Measurements from ENCODE around the gene TENT5C. TPM values are rescaled to one million over a fixed set of nuclear protein-coding genes. Genes with fewer than 3 reads are reported as not detected.

Gene TENT5C
- total RNA-seq, 4 donors from 2014 or later = 2.3 to 22.1 (median 5.1) TPM

DNA sequence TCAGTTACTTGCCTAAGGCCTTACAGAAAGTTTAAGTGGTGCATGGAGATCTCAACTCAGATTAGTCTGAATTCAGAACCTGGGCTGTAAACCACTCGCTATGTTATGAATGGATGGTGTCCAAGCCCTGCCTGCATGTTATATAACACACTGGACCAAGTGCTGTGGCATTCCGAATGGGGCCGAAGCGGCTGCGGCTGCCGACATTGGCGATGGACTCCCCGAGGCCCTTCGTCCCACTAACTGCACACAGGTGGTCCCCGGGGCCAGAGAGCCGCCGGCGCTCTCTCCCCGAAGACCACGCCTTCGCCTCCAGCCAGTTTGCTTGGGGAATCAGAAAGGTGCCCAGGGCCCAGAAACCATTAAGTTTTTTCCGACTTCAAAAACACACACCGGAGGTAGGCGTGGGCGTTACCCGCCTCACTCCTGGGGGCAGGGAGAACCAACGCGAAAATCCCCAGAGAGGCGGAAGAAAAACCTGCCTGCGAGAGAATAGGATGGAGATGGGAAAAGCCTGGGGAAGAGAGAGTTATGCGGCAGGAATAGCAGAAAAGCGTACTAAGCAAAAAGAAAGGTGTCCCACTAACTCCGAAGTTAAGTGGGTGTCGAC, 579 bp upstream of the TENT5C start:
- DNase-seq = no peak
- TF ChIP-seq, protein P1, sequence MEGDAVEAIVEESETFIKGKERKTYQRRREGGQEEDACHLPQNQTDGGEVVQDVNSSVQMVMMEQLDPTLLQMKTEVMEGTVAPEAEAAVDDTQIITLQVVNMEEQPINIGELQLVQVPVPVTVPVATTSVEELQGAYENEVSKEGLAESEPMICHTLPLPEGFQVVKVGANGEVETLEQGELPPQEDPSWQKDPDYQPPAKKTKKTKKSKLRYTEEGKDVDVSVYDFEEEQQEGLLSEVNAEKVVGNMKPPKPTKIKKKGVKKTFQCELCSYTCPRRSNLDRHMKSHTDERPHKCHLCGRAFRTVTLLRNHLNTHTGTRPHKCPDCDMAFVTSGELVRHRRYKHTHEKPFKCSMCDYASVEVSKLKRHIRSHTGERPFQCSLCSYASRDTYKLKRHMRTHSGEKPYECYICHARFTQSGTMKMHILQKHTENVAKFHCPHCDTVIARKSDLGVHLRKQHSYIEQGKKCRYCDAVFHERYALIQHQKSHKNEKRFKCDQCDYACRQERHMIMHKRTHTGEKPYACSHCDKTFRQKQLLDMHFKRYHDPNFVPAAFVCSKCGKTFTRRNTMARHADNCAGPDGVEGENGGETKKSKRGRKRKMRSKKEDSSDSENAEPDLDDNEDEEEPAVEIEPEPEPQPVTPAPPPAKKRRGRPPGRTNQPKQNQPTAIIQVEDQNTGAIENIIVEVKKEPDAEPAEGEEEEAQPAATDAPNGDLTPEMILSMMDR (IDR thresholded peaks at IDR 0.05) = no peak
- no peak for TF ChIP-seq POLR2A (IDR thresholded peaks at IDR 0.05)
- H3K27ac ChIP-seq = peak overlapping the region; percentile 90
- intact Hi-C loops (cut with DNase I; ENCODE audit: low total_unique reads) = no loop called here
- H3K9me3 ChIP-seq = no peaks in the 10 kb centered on the region
- H3K4me3 ChIP-seq = peak overlapping the region; percentile 66 to 72
- no peaks in the 10 kb centered on the region for H3K27me3 ChIP-seq
- no peaks in the 10 kb centered on the region for H3K4me1 ChIP-seq
- H3K36me3 ChIP-seq = no peaks in the 10 kb centered on the region

DNA sequence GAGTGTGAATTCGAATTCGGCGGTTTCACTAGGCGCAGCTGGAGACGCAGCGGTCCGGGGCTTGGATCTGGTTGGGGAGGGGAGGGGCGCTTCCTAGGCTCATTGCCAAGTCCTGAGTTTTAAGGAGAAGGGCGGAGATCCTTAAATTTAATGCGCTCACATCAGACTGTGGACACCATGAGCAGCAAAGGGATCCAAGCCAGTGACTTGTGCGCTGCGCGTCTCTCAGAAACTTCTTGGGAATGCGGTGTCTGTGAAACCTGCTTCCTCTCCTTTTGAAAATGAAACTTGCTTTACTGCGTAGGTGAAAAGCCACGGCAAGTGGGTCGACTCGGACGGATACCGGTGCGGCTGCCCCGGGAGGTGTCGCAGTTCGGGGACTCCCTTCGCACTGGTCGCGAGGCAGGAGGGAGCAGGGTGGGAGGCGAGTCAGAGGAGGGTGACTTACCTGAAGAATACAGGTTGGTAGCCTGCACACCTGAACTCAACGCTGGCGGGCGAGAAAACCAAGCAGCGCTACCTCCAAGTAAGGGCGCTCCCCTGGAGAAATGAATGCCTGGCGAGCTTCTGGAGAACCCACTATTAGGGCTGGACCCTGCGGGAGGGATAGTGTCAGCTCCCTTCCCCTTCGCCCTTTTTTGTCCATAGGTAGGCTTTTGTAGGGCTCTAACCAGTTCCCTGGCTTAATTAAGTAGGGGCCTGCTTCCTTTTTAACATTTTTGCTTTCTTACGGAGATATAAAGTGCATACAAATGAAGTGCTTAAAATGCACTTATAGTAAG, 992 bp downstream of the TENT5C start:
- Histone ChIP-seq H3K4me1 (no peaks in the 10 kb centered on the region), H3K27me3 (no peaks in the 10 kb centered on the region), H3K4me3 (peak overlapping the region; percentile 66 to 72), H3K27ac (peak overlapping the region; percentile 74 to 90), H3K36me3 (no peaks in the 10 kb centered on the region), H3K9me3 (no peaks in the 10 kb centered on the region)
- TF ChIP-seq, protein P1 (IDR thresholded peaks at IDR 0.05) = no peak
- TF ChIP-seq POLR2A (IDR thresholded peaks at IDR 0.05) = no peak
- intact Hi-C loops (cut with DNase I; ENCODE audit: low total_unique reads) = no loop called here
- DNase-seq = peak; percentile 51 to 60

DNA sequence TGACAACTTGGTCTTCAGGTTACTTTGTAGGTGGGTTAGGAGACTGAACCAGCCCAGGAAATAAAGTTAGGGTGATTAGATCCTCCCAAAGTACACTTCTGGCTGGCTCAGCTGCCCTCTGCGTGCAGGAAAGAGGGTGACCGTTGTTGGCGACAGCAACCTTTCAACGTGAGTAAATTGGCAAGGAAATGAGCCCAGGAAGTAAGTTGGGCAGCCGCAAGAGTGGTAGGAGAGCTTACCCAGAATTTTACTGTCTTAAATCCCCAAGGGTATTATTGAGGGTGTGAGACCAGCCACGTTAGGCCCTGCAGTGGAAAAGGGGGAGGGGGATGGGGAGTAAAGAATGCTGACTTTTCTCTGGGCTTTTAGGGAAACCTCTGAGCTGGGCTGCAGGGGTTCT, 1.6 kb downstream of the TENT5C start:
- TF ChIP-seq, protein P1 (IDR thresholded peaks at IDR 0.05) = no peak
- no peak for TF ChIP-seq POLR2A (IDR thresholded peaks at IDR 0.05)
- Histone ChIP-seq H3K36me3 (no peaks in the 10 kb centered on the region), H3K27me3 (no peaks in the 10 kb centered on the region), H3K4me3 (peak overlapping the region in 1 of 2 donors; percentile 72), H3K27ac (peak overlapping the region; percentile 74 to 90), H3K9me3 (no peaks in the 10 kb centered on the region), H3K4me1 (no peaks in the 10 kb centered on the region)
- intact Hi-C loops (cut with DNase I; ENCODE audit: low total_unique reads) = no loop called here
- peak; percentile 17 to 23 for DNase-seq

DNA sequence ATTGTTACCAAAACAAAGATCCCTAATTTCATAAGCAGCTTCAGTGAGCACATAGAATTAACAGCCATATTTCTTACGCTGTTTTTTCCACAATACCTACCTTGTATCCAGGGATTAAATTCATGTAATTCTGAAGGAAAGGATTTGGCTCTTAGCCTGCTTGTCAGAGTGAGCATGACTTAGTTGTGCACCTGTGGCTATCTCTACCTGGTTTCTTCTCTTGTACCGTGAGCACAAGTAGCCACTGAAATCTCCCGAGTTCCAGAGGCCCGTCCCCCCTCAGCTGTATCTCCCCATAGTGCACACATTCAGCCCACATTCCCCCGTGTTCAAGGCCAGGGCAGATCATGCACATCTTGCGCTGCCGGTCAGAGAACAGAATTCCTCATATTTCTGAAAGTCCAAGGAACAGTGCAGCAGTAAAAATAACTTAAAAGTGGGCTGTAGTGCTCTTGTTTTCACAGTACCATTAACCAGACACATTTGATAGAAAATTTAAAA, 2.3 kb downstream of the TENT5C start:
- peak overlapping the region in 1 of 2 donors; percentile 3 for H3K27ac ChIP-seq
- TF ChIP-seq, protein P1 (IDR thresholded peaks at IDR 0.05) = no peak
- TF ChIP-seq POLR2A (IDR thresholded peaks at IDR 0.05) = no peak
- H3K36me3 ChIP-seq = no peaks in the 10 kb centered on the region
- peaks cover 0 to 3% of the 10 kb centered on the region in 2 donors for H3K4me1 ChIP-seq
- intact Hi-C loops (cut with DNase I; ENCODE audit: low total_unique reads) = no loop called here
- H3K27me3 ChIP-seq = no peaks in the 10 kb centered on the region
- H3K4me3 ChIP-seq = no peak overlapping the region
- peak in 1 of 2 donors; percentile 13 for DNase-seq
- H3K9me3 ChIP-seq = no peaks in the 10 kb centered on the region

DNA sequence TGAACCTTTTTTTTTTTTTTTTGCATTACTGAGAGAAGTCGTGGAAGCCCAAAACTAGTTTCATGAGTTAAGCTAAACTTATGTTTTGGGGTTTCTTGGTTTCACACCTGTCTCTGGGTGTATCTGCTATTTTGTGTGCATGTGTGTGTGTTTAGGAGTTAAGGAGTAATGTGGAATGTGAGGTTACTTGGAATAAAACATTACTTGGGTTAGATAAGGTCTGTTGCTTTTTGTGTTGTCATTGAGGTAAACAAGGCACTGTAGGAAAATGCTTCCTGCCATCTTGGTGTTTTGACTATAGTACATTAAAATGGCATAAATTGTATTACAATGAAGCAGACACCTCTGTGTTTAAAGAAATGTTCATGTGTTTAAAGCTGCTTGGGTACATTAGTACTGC, 2.9 kb downstream of the TENT5C start:
- peak overlapping the region; percentile 62 to 66 for H3K27ac ChIP-seq
- no peaks in the 10 kb centered on the region for H3K36me3 ChIP-seq
- TF ChIP-seq, protein P1 (IDR thresholded peaks at IDR 0.05) = no peak
- TF ChIP-seq POLR2A (IDR thresholded peaks at IDR 0.05) = no peak
- peaks cover 0 to 4% of the 10 kb centered on the region in 2 donors for H3K4me1 ChIP-seq
- no peaks in the 10 kb centered on the region for H3K27me3 ChIP-seq
- H3K4me3 ChIP-seq = no peak overlapping the region
- intact Hi-C loops (cut with DNase I; ENCODE audit: low total_unique reads) = no loop called here
- no peak for DNase-seq
- no peaks in the 10 kb centered on the region for H3K9me3 ChIP-seq
